H1 (cell line): ENCODE results near the gene LRBA. TPM values are rescaled to one million over a fixed set of nuclear protein-coding genes. Genes with fewer than 3 reads are reported as not detected.

ENCODE experiments used
- CTCF ChIA-PET: fragments of 300-600 bp; sonication (Branson Sonifier 250); formaldehyde crosslinking; loops from one replicate; lab custom pipeline; 2021; ENCODE audit not compliant: partially characterized antibody; lab: Charles Lee
- POLR2A ChIA-PET: fragments of 300-600 bp; sonication (Branson Sonifier 250); formaldehyde crosslinking; loops from one replicate; lab custom pipeline; 2021; ENCODE audit warnings: inconsistent platforms; ENCODE audit not compliant: partially characterized antibody; lab: Charles Lee
- DNase-seq, 2 experiments: peaks; one replicate each; pipeline versions ENCODE4 v3.0.0 to v3.0.0-alpha.2; 2010 to 2022; ENCODE audit warnings: low spot score in 2 of 2, low read depth in 1 of 2, mixed read lengths in 1 of 2
- FAIRE-seq: peaks from 2 replicates; lab custom pipeline; 2011; peaks lifted over from hg19 to GRCh38; lab: Jason Lieb, UNC
- H2AFZ ChIP-seq: 2 replicates; pipeline ENCODE4 v1.8.1; 2012; ENCODE audit warnings: low read length, inconsistent platforms
- H2AK5ac ChIP-seq: 2 replicates; pipeline ENCODE4 v1.6.1; 2013; ENCODE audit warnings: low read depth, low read length
- H2BK120ac ChIP-seq: replicated peaks from 2 replicates; pipeline ENCODE3; 2013; ENCODE audit warnings: low read depth, low read length, inconsistent platforms
- H2BK12ac ChIP-seq: 2 replicates; pipeline ENCODE4 v1.6.1; 2013; ENCODE audit warnings: low read depth, low read length
- H2BK15ac ChIP-seq: 2 replicates; pipeline ENCODE4 v1.6.1; 2013; ENCODE audit warnings: low read length
- H2BK20ac ChIP-seq: 2 replicates; pipeline ENCODE4 v1.6.1; 2013; ENCODE audit warnings: low read length
- H2BK5ac ChIP-seq: 2 replicates; pipeline ENCODE4 v1.6.1; 2013; ENCODE audit warnings: low read depth, low read length
- H3K14ac ChIP-seq: 2 replicates; pipeline ENCODE4 v1.6.1; 2013; ENCODE audit warnings: inconsistent platforms; ENCODE audit not compliant: insufficient read length
- H3K18ac ChIP-seq: 2 replicates; pipeline ENCODE4 v1.6.1; 2013; ENCODE audit warnings: low read length; ENCODE audit errors: extremely low read depth
- H3K23ac ChIP-seq: 2 replicates; pipeline ENCODE4 v1.6.1; 2013; ENCODE audit warnings: inconsistent platforms; ENCODE audit not compliant: insufficient read length
- H3K23me2 ChIP-seq: 2 replicates; pipeline ENCODE4 v1.6.1; 2013; ENCODE audit warnings: low read depth, low read length
- H3K27ac ChIP-seq: 2 replicates; pipeline ENCODE4 v1.6.1; 2011; ENCODE audit warnings: low read depth, low read length, inconsistent platforms
- H3K27me3 ChIP-seq, 4 experiments: replicated peaks in 1 of 4; 1 replicate in 1 of 4; 2 replicates in 3 of 4; pipeline versions ENCODE4 v1.6.1 to v1.8.1; 2011 to 2013; ENCODE audit warnings: low read length in 3 of 4, mild to moderate bottlenecking in 3 of 4, inconsistent platforms in 2 of 4, mixed read lengths in 2 of 4, moderate library complexity in 1 of 4; ENCODE audit not compliant: control insufficient read depth in 3 of 4, insufficient read depth in 3 of 4; ENCODE audit errors: extremely low read depth in 1 of 4
- H3K36me3 ChIP-seq, 4 experiments: 2 replicates each; pipeline versions ENCODE4 v1.6.1 to v1.8.1; 2011 to 2013; ENCODE audit warnings: mild to moderate bottlenecking in 4 of 4, low read length in 3 of 4, moderate library complexity in 2 of 4, control low read depth in 1 of 4, inconsistent platforms in 1 of 4; ENCODE audit not compliant: insufficient read depth in 4 of 4, control insufficient read depth in 2 of 4
- H3K4ac ChIP-seq: replicated peaks from 2 replicates; pipeline ENCODE3; 2013; ENCODE audit warnings: low read length, low read depth, mixed read lengths, inconsistent platforms; ENCODE audit not compliant: insufficient read length
- H3K4me1 ChIP-seq, 4 experiments: replicated peaks in 1 of 4; 1 replicate in 1 of 4; 2 replicates in 3 of 4; pipeline versions ENCODE4 v1.6.1 to v1.8.1; 2011 to 2013; ENCODE audit warnings: low read length in 3 of 4, inconsistent platforms in 2 of 4, mixed read lengths in 1 of 4; ENCODE audit not compliant: insufficient read depth in 4 of 4, control insufficient read depth in 3 of 4
- H3K4me2 ChIP-seq, 2 experiments: 2 replicates each; pipeline versions ENCODE4 v1.6.1 to v1.8.1; 2011 to 2013; ENCODE audit warnings: low read depth in 2 of 2, low read length in 2 of 2, control low read depth in 1 of 2, inconsistent platforms in 1 of 2, mild to moderate bottlenecking in 1 of 2; ENCODE audit not compliant: insufficient read depth in 1 of 2
- H3K4me3 ChIP-seq, 4 experiments: fragments of 200-600, 300-600 bp in 1 of 4; sonication (generic), shearing (Covaris generic), sonication (Bioruptor Twin) in 1 of 4; 2 replicates each; pipeline versions ENCODE4 v1.5.1 to v1.8.1; 2011 to 2016; ENCODE audit warnings: low read length in 4 of 4, low read depth in 3 of 4, control low read depth in 2 of 4, inconsistent platforms in 2 of 4, mild to moderate bottlenecking in 2 of 4, mixed read lengths in 1 of 4, moderate library complexity in 1 of 4; ENCODE audit not compliant: insufficient read depth in 2 of 4; ENCODE audit errors: extremely low read depth in 1 of 4
- H3K56ac ChIP-seq: replicated peaks from 2 replicates; pipeline ENCODE3; 2013; ENCODE audit warnings: low read depth, mild to moderate bottlenecking, mixed read lengths, low read length, inconsistent platforms; ENCODE audit not compliant: insufficient read length
- H3K79me1 ChIP-seq: 2 replicates; pipeline ENCODE4 v1.6.1; 2013; ENCODE audit warnings: low read depth, low read length, control low read depth
- H3K79me2 ChIP-seq, 2 experiments: 2 replicates each; pipeline versions ENCODE4 v1.6.1 to v1.8.1; 2012 to 2013; ENCODE audit warnings: low read length in 2 of 2, mild to moderate bottlenecking in 2 of 2, inconsistent platforms in 1 of 2; ENCODE audit not compliant: insufficient read depth in 2 of 2, control insufficient read depth in 1 of 2
- H3K9ac ChIP-seq, 4 experiments: replicated peaks in 1 of 4; 1 replicate in 1 of 4; 2 replicates in 3 of 4; pipeline versions ENCODE4 v1.6.1 to v1.8.1; 2011 to 2013; ENCODE audit warnings: low read depth in 3 of 4, low read length in 3 of 4, control low read depth in 2 of 4, mild to moderate bottlenecking in 2 of 4, moderate library complexity in 2 of 4, inconsistent platforms in 1 of 4; ENCODE audit errors: extremely low read depth in 1 of 4
- H3K9me3 ChIP-seq, 2 experiments: 2 replicates each; pipeline versions ENCODE4 v1.6.1 to v1.8.1; 2012 to 2013; ENCODE audit warnings: mild to moderate bottlenecking in 2 of 2, moderate library complexity in 2 of 2, control low read depth in 1 of 2, inconsistent platforms in 1 of 2, low read depth in 1 of 2, low read length in 1 of 2, mixed read lengths in 1 of 2; ENCODE audit not compliant: insufficient read depth in 2 of 2
- H4K20me1 ChIP-seq, 2 experiments: replicated peaks in 1 of 2; 2 replicates each; pipeline versions ENCODE3 to v1.8.1; 2011 to 2013; ENCODE audit warnings: inconsistent platforms in 2 of 2, low read length in 2 of 2, mild to moderate bottlenecking in 1 of 2; ENCODE audit not compliant: insufficient read depth in 2 of 2, control insufficient read depth in 1 of 2
- H4K5ac ChIP-seq: 2 replicates; pipeline ENCODE4 v1.6.1; 2013; ENCODE audit warnings: low read length, low read depth, mixed read lengths, inconsistent platforms; ENCODE audit not compliant: insufficient read length
- H4K8ac ChIP-seq: 2 replicates; pipeline ENCODE4 v1.8.0; 2013; ENCODE audit warnings: mild to moderate bottlenecking, moderate library complexity, low read length, inconsistent platforms; ENCODE audit not compliant: insufficient read depth; ENCODE audit errors: extremely low read depth
- H4K91ac ChIP-seq: replicated peaks from 2 replicates; pipeline ENCODE3; 2013; ENCODE audit warnings: low read length, mixed read lengths, inconsistent platforms; ENCODE audit not compliant: insufficient read length
- BACH1 ChIP-seq: IDR thresholded peaks from 2 replicates; pipeline ENCODE4 v1.6.1; 2012; ENCODE audit warnings: low read length, improper control_type of control experiment
- GTF2F1 ChIP-seq: IDR thresholded peaks from 2 replicates; pipeline ENCODE4 v1.6.1; 2012; ENCODE audit warnings: low read depth, low read length, improper control_type of control experiment, borderline replicate concordance
- RBBP5 ChIP-seq: IDR thresholded peaks from 2 replicates; pipeline ENCODE4 v1.7.1; 2012; ENCODE audit warnings: low read depth, mild to moderate bottlenecking, inconsistent platforms, low read length, moderate library complexity, borderline replicate concordance
- RNF2 ChIP-seq: fragments of 200-900, 300-1000 bp; sonication (generic); IDR thresholded peaks from 2 replicates; pipeline ENCODE4 v1.7.1; 2016; ENCODE audit warnings: borderline replicate concordance, low read depth, mild to moderate bottlenecking, antibody characterized with exemption, low read length; ENCODE audit not compliant: poor library complexity, severe bottlenecking; ENCODE audit errors: missing control alignments
- SIX5 ChIP-seq: IDR thresholded peaks from 2 replicates; pipeline ENCODE4 v1.6.1; 2011; ENCODE audit warnings: mild to moderate bottlenecking, low read depth, low read length
- SP1 ChIP-seq: IDR thresholded peaks from 2 replicates; pipeline ENCODE4 v1.6.1; 2011; ENCODE audit warnings: low read depth, low read length
- TBP ChIP-seq: IDR thresholded peaks from 2 replicates; pipeline ENCODE4 v1.6.1; 2011; ENCODE audit warnings: low read depth, low read length, improper control_type of control experiment
- polyA plus RNA-seq, 7 experiments: library from polyadenylated mRNA; depleted of rRNA in 3 of 7; stranded (reverse) in 5 of 7; unstranded in 2 of 7; fragments of >200 nt in 5 of 7; fragments of 200-250 nt in 2 of 7; gene quantifications; 1 replicate in 5 of 7; 2 replicates in 1 of 7; 4 replicates in 1 of 7; pipeline versions ENCODE4 v1.2.1 to v1.2.3, GENCODE V29; 2011 to 2013; ENCODE audit warnings: missing spikeins in 2 of 7, mixed read lengths in 2 of 7
- total RNA-seq: library from RNA; stranded (reverse); fragmentation: NEBNext Ultra II Directional; extraction: Animal tissue kit (Norgen Biotek cat#: 25700); gene quantifications from 2 replicates; pipeline ENCODE4 v1.2.1, GENCODE V29; 2021

The LRBA gene
- total and polyA plus RNA-seq, 2 of the 8 experiments (the other 6 are each of a cell fraction or from before 2014, with no cell fraction given): 54.6 to 83.2 TPM

- Histone ChIP-seq H3K14ac (no peak overlapping the region), H2BK15ac (no peak overlapping the region), H4K5ac (no peak overlapping the region), H4K8ac (no peak overlapping the region), H2AK5ac (no peak overlapping the region), H2BK5ac (no peak overlapping the region), H3K56ac (no peak overlapping the region), H3K9me3 (no peaks in the 10 kb centered on the region), H3K23me2 (no peaks in the 10 kb centered on the region), H4K20me1 (no peaks in the 10 kb centered on the region), H3K23ac (no peak overlapping the region), H3K79me1 (no peaks in the 10 kb centered on the region), H3K4me2 (no peak overlapping the region), H2BK20ac (no peak overlapping the region), H3K79me2 (no peaks in the 10 kb centered on the region), H3K36me3 (no peaks in the 10 kb centered on the region), H3K27me3 (no peaks in the 10 kb centered on the region), H2AFZ (no peak overlapping the region), H3K4me3 (no peak overlapping the region), H3K18ac (no peak overlapping the region), H3K9ac (no peak overlapping the region), H4K91ac (no peak overlapping the region), H2BK120ac (no peak overlapping the region), H3K4ac (no peak overlapping the region), H3K27ac (no peak overlapping the region), H2BK12ac (no peak overlapping the region), H3K4me1 (no peaks in the 10 kb centered on the region)
- no peak for FAIRE-seq
- ChIA-PET POLR2A (interaction anchor here (0.7 to 1.0 kb wide), 2 partner anchors 9 to 35 kb away, joined by 3 read pairs; no protein-coding TSS in a partner anchor), CTCF (interaction anchor here (1.0 to 1.7 kb wide), 2 partner anchors 13 to 179 kb away, joined by 3 read pairs; no protein-coding TSS in a partner anchor)
- no peak for TF ChIP-seq GTF2F1
- TF ChIP-seq SP1: no peak
- TF ChIP-seq RBBP5: no peak
- TF ChIP-seq SIX5: no peak
- TF ChIP-seq BACH1: no peak
- TF ChIP-seq TBP: no peak
- no peak for TF ChIP-seq RNF2
- DNase-seq: no peak
Observed at GRCh38 chr4:150332086-150332485, 683.0 kb downstream of the LRBA start.
